AG04449 (cell line): Measurements from ENCODE around the gene C19orf38.

Experiments
- CTCF ChIA-PET: fragments of 350-600 bp; formaldehyde crosslinking; extraction: SDS; loops from one replicate; lab custom pipeline; 2021; ENCODE audit warnings: antibody characterized with exemption; lab: Yijun Ruan, JAX
- POLR2A ChIA-PET: fragments of 400-600, 350-600 bp; formaldehyde crosslinking; extraction: SDS; loops from one replicate; lab custom pipeline; 2020; ENCODE audit warnings: antibody characterized with exemption, inconsistent platforms; lab: Yijun Ruan, JAX
- DNase-seq: peaks from one replicate; pipeline ENCODE4 v3.0.0-alpha.2; 2010; ENCODE audit warnings: low read depth, low spot score
- H3K4me3 ChIP-seq: 2 replicates; pipeline ENCODE4 v1.5.1; 2011; ENCODE audit warnings: low read depth, mild to moderate bottlenecking, control low read depth, low read length
- TF ChIP-seq, protein P1 (sequence below): IDR thresholded peaks from one replicate; pipeline ENCODE4 v1.5.1; 2011; ENCODE audit warnings: mild to moderate bottlenecking, moderate library complexity, low read length, control low read depth, inconsistent platforms; ENCODE audit not compliant: insufficient read depth; ENCODE audit errors: missing control alignments

The C19orf38 gene

GRCh38 chr19:10808937-10809649 is 39.1 kb upstream of the C19orf38 start:
- TF ChIP-seq, protein P1, sequence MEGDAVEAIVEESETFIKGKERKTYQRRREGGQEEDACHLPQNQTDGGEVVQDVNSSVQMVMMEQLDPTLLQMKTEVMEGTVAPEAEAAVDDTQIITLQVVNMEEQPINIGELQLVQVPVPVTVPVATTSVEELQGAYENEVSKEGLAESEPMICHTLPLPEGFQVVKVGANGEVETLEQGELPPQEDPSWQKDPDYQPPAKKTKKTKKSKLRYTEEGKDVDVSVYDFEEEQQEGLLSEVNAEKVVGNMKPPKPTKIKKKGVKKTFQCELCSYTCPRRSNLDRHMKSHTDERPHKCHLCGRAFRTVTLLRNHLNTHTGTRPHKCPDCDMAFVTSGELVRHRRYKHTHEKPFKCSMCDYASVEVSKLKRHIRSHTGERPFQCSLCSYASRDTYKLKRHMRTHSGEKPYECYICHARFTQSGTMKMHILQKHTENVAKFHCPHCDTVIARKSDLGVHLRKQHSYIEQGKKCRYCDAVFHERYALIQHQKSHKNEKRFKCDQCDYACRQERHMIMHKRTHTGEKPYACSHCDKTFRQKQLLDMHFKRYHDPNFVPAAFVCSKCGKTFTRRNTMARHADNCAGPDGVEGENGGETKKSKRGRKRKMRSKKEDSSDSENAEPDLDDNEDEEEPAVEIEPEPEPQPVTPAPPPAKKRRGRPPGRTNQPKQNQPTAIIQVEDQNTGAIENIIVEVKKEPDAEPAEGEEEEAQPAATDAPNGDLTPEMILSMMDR = no peak
- CTCF ChIA-PET = interaction anchor here (1.0 to 2.9 kb wide), 2 partner anchors 27 to 56 kb away, joined by 3 to 11 read pairs; partner anchors contain the start of gene TMED1
- POLR2A ChIA-PET = interaction anchor here (1.1 kb wide), 1 partner anchor 92 kb away, joined by 3 read pairs; the partner anchor contains the start of gene DNM2
- H3K4me3 ChIP-seq = no peak overlapping the region
- no peak for DNase-seq

GRCh38 chr19:10809651-10810285 is 38.4 kb upstream of the C19orf38 start:
- DNase-seq = no peak
- TF ChIP-seq, protein P1 = no peak
- ChIA-PET POLR2A (interaction anchor here (1.1 kb wide), 1 partner anchor 92 kb away, joined by 3 read pairs; the partner anchor contains the start of gene DNM2), CTCF (interaction anchor here (1.1 to 2.9 kb wide), 2 partner anchors 9 to 55 kb away, joined by 3 to 11 read pairs; no protein-coding TSS in a partner anchor)
- H3K4me3 ChIP-seq = no peak overlapping the region

GRCh38 chr19:10811391-10812111 is 36.7 kb upstream of the C19orf38 start:
- no peak overlapping the region for H3K4me3 ChIP-seq
- TF ChIP-seq, protein P1 = no peak
- no peak for DNase-seq
- POLR2A ChIA-PET = interaction anchor here (1.3 kb wide), 1 partner anchor 94 kb away, joined by 3 read pairs; the partner anchor contains the start of gene DNM2
- CTCF ChIA-PET = interaction anchor here (0.9 to 2.9 kb wide), 3 partner anchors 53 to 328 kb away, joined by 3 to 11 read pairs (median 7); partner anchors contain the start of gene DNM2

DNA sequence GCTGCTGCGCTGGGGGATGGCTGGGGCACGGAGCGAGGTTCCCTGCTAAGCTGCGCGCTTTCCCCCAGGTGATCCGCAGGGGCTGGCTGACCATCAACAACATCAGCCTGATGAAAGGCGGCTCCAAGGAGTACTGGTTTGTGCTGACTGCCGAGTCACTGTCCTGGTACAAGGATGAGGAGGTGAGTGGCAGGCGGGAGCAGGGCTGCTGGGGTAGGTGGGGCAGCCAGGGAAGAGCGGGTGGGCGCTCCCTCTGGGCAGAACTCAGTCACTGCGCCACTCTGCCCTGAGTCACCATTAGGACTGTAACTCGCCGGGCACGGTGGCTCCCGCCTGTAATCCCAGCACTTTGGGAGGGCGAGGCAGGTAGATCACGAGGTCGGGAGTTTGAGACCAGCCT is 36.0 kb upstream of the C19orf38 start:
- TF ChIP-seq, protein P1 = no peak
- POLR2A ChIA-PET = interaction anchor here (0.6 kb wide), 1 partner anchor 95 kb away, joined by 4 read pairs; no protein-coding TSS in a partner anchor
- no peak overlapping the region for H3K4me3 ChIP-seq
- CTCF ChIA-PET = interaction anchor here (0.9 to 1.0 kb wide), 3 partner anchors 18 to 329 kb away, joined by 3 to 7 read pairs (median 3); partner anchors contain the start of gene DNM2
- DNase-seq = no peak

- TF ChIP-seq, protein P1 = peak; percentile 11
- DNase-seq = peak; percentile 81
- POLR2A ChIA-PET = interaction anchor here (0.6 kb wide), 1 partner anchor 96 kb away, joined by 4 read pairs; no protein-coding TSS in a partner anchor
- CTCF ChIA-PET = interaction anchor here (0.9 to 1.0 kb wide), 2 partner anchors 18 to 95 kb away, joined by 3 to 7 read pairs; partner anchors contain the start of gene DNM2
- no peak overlapping the region; the same call in 1 of the 2 replicates for H3K4me3 ChIP-seq
Observed at GRCh38 chr19:10812902-10813404, 35.3 kb upstream of the C19orf38 start.
